Measurements from ENCODE around the gene STK10. TPM values are rescaled to one million over a fixed set of nuclear protein-coding genes. Genes with fewer than 3 reads are reported as not detected.

STK10 gene
- total and polyA plus RNA-seq, 12 donors = 5.6 to 22.3 (median 9.9) TPM

DNA sequence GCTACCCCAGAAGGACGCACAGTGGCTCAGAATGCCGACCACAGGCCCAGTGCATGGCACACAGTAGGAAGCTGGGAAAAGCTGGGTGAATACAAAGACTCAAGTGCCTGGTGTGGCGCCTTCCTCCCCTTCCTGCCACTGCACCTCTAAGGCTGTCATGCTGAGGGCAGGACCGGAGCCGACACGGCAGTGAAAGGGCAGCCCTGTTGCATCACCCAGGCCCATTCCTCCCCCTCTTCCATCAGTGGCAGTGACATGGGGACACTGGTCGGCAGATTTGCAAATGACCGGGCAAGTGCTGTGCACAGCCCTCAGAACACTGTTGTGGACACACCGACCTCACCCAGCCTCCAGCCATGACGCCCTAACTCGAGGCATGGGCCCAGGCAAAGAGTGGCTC is 84.0 kb downstream of the STK10 start:
- H3K27me3 ChIP-seq = no peaks in the 10 kb centered on the region
- ATAC-seq (peak in 3 of 8 donors; percentile 13 to 22 (median 20)), DNase-seq (no peak)
- WGBS, 2 donors = 75 to 90% methylated on average over 11 of the region's 11 CpGs
- intact Hi-C loops (cut with DNase I) = loop anchor here in 3 of 10 donors (10.0 kb wide), 2 partner anchors 191 to 601 kb away; no protein-coding TSS in a partner anchor
- peak overlapping the region in 8 of 10 donors; percentile 0 to 80 (median 54) for H3K27ac ChIP-seq
- TF ChIP-seq, protein P1, sequence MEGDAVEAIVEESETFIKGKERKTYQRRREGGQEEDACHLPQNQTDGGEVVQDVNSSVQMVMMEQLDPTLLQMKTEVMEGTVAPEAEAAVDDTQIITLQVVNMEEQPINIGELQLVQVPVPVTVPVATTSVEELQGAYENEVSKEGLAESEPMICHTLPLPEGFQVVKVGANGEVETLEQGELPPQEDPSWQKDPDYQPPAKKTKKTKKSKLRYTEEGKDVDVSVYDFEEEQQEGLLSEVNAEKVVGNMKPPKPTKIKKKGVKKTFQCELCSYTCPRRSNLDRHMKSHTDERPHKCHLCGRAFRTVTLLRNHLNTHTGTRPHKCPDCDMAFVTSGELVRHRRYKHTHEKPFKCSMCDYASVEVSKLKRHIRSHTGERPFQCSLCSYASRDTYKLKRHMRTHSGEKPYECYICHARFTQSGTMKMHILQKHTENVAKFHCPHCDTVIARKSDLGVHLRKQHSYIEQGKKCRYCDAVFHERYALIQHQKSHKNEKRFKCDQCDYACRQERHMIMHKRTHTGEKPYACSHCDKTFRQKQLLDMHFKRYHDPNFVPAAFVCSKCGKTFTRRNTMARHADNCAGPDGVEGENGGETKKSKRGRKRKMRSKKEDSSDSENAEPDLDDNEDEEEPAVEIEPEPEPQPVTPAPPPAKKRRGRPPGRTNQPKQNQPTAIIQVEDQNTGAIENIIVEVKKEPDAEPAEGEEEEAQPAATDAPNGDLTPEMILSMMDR (IDR thresholded peaks at IDR 0.05) = no peak
- no peak overlapping the region for H3K4me3 ChIP-seq
- H3K4me1 ChIP-seq = peaks cover 9 to 52% (median 38%) of the 10 kb centered on the region in 9 donors
- H3K9me3 ChIP-seq = no peaks in the 10 kb centered on the region
- peaks cover 0 to 84% (median 0%) of the 10 kb centered on the region in 9 donors for H3K36me3 ChIP-seq

DNA sequence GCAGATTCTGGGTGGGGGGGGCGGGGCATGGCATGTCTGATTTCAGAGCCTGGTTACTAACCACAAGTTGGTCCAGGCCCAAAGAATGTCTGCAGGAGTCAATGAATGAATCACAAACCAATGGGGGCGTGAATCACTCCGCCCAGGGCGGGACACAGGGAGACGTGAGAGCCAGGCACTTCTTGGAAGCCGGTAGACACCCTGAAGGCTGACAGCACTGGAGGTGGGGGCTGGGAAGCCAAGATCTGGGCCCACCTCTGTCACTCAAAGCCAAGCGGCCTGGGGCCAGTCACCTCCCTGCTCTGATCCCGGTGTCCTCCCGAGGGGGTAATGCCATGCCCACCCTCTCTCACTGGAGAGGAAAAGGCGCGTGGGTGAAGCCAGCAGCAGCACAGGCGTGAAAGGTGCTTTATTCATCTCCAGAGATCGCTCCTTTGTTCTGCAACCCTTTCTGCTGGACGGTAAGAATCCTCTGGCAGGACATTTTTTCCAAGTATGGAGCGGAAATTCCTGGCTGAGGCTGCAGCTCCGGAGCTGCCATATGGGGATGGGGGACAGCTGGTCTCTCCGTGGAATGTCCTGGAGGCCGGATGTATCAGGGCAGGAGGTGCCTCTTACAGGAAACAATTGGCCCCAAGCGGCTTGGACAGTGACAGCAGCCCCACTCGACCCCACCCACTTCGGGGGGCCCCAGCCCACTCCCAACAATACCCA is 85.0 kb downstream of the STK10 start:
- peak in 7 of 8 donors; percentile 44 to 85 (median 62) for ATAC-seq

DNA sequence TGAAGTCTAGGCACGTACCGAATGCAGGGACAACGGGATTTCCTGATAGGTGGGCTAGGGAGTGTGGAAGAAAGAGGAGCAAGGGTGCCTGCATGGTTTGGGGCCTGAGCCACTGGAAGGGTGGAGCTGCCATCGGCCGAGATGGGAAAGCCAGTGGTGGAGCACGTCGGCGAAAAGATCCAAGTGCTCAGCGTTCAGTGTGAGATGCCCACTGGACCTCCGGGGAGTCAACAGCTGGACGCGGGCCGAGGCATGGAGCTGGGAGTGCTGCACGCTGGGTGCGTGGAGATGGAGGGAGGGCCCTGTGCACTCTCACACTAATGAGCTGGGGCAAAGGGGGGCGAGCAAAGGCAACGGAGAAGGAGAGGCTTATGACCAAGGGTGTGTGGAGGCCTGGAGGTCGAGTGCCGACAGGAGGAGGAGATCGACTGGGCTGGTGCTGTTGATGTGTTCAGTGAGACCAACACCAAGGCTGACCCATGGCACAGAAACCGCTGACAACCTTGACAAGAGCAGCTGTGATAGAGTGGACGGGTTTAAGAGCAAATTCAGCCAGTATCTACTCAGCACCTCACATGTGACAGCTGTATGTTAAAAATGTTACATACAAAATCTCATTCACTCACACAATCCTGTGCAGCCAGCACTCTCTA is 85.7 kb downstream of the STK10 start:
- intact Hi-C loops (cut with DNase I) = loop anchor here in 3 of 10 donors (10.0 kb wide), 2 partner anchors 192 to 602 kb away; no protein-coding TSS in a partner anchor
- ATAC-seq (no peak), DNase-seq (no peak)
- TF ChIP-seq, protein P1 (IDR thresholded peaks at IDR 0.05) = no peak
- no peaks in the 10 kb centered on the region for H3K27me3 ChIP-seq
- peak overlapping the region in 6 of 10 donors; percentile 38 to 80 (median 64) for H3K27ac ChIP-seq
- H3K36me3 ChIP-seq = peaks cover 0 to 91% (median 0%) of the 10 kb centered on the region in 9 donors
- H3K4me3 ChIP-seq = no peak overlapping the region
- WGBS, 2 donors = 65 to 80% methylated on average over 22 of the region's 22 CpGs
- H3K4me1 ChIP-seq = peaks cover 8 to 43% (median 32%) of the 10 kb centered on the region in 9 donors
- H3K9me3 ChIP-seq = no peaks in the 10 kb centered on the region

More for the DNA sequence above, 85.0 kb downstream of the STK10 start:
- intact Hi-C loops (cut with DNase I) = loop anchor here in 3 of 10 donors (10.0 kb wide), 2 partner anchors 192 to 602 kb away; no protein-coding TSS in a partner anchor
- H3K27ac ChIP-seq = peak overlapping the region in 9 of 10 donors; percentile 7 to 80 (median 44)
- no peaks in the 10 kb centered on the region for H3K27me3 ChIP-seq
- DNase-seq = peak; percentile 49 to 50
- TF ChIP-seq, protein P1 (IDR thresholded peaks at IDR 0.05) = no peak
- peaks cover 0 to 88% (median 0%) of the 10 kb centered on the region in 9 donors for H3K36me3 ChIP-seq
- H3K9me3 ChIP-seq = no peaks in the 10 kb centered on the region
- 38 to 40% methylated on average over 21 of the region's 21 CpGs for WGBS, 2 donors
- H3K4me3 ChIP-seq = peak overlapping the region in 1 of 10 donors; percentile 13
- H3K4me1 ChIP-seq = peaks cover 9 to 50% (median 38%) of the 10 kb centered on the region in 9 donors

DNA sequence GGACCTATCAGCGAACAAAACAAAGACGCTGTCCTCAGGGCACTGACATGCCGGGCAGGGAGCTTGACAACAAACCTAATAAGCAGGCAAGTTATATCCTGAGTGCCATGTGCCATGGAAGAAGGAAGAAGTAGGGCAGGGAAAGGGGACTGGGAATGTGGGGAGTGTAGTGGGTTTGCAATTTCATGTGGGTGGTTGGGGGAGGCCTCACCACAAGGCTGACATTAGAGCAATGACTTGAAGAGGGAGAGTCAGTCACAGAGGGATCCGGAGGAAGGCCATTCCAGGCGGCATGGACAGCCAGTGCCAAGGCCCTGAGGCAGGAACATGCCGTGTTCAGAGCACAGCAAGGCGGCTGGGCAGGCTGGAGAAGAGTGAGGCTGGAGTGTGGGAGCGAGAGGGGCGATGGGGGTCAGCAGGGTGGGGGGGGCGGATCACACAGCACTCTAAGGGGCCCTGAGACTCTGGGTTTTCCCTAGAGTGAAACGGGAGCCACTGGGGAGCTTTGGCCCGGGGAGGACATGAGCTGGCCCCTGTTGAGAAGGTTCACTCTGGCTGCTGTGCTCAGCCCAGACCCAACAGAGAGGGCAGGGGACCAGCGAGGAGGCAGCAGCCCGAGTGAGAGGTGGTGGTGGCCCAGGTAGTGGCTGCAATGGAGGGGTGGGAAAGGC is 86.3 kb downstream of the STK10 start:
- ATAC-seq = no peak
- TF ChIP-seq, protein P1 (IDR thresholded peaks at IDR 0.05) = no peak
- DNase-seq = no peak
- Histone ChIP-seq H3K27me3 (no peaks in the 10 kb centered on the region), H3K9me3 (no peaks in the 10 kb centered on the region), H3K27ac (no peak overlapping the region), H3K36me3 (peaks cover 0 to 93% (median 1%) of the 10 kb centered on the region in 9 donors), H3K4me3 (no peak overlapping the region), H3K4me1 (peaks cover 6 to 36% (median 25%) of the 10 kb centered on the region in 9 donors)
- intact Hi-C loops (cut with DNase I) = loop anchor here in 3 of 10 donors (10.0 kb wide), 2 partner anchors 193 to 603 kb away; no protein-coding TSS in a partner anchor
- 94 to 98% methylated on average over 14 of the region's 14 CpGs for WGBS, 2 donors

All from heart right ventricle (tissue), 16 donors.